ENCODE data around the gene ACBD3. TPM values are rescaled to one million over a fixed set of nuclear protein-coding genes. Genes with fewer than 3 reads are reported as not detected.
A peak's percentile ranks its signal among the peaks of the same experiment; 100 is the strongest.

ACBD3 gene
- total and polyA plus RNA-seq, 10 of the 15 experiments (the other 5 are each of a cell fraction or from before 2014, with no cell fraction given): 7.5 to 27.9 (median 20.3) TPM

GRCh38 chr1:226187380-226187779 lies 839 bp upstream of the ACBD3 start:
- peak overlapping the region; percentile 96 for H3K9ac ChIP-seq (ENCODE audit: control insufficient read depth, insufficient read depth, low read length)

More at GRCh38 chr1:226187380-226187779, 839 bp upstream of the ACBD3 start:
- Histone ChIP-seq H3K36me3 (ENCODE audit: control insufficient read depth in 2 of 2, insufficient read depth in 2 of 2, low read length in 1 of 2) (peaks cover 0 to 3% of the 10 kb centered on the region in 2 experiments; a peak in 1 of 4 replicates), H3K9me3 (replicated peaks; ENCODE audit: control insufficient read depth, insufficient read depth, low read length) (no peaks in the 10 kb centered on the region), H3K4me1 (ENCODE audit: control insufficient read depth, insufficient read depth, low read length) (peaks cover 5% of the 10 kb centered on the region; the same call in 1 of the 2 replicates), H3K27me3 (replicated peaks in 1 of 2; ENCODE audit: control insufficient read depth in 2 of 2, insufficient read depth in 2 of 2, low read length in 1 of 2) (no peaks in the 10 kb centered on the region), H3K4me2 (ENCODE audit: control insufficient read depth, insufficient read depth) (peak overlapping the region; percentile 94), H3K4me3 (peak overlapping the region; percentile 94; the same call in 1 of the 2 replicates), H3K27ac (ENCODE audit: control insufficient read depth, insufficient read depth) (no peak overlapping the region), H2AFZ (ENCODE audit: control insufficient read depth, low read depth, low read length) (peak overlapping the region; percentile 99; the same call in 1 of the 2 replicates), H4K20me1 (ENCODE audit: control insufficient read depth, insufficient read depth) (no peaks in the 10 kb centered on the region), H3K79me2 (ENCODE audit: control insufficient read depth, insufficient read depth, low read length) (peaks cover 44% of the 10 kb centered on the region)
- intact Hi-C loops (cut with micrococcal nuclease; ENCODE audit: unreplicated experiment): loop anchor here (2.0 to 10.0 kb wide), 2 partner anchors 63 to 713 kb away; no protein-coding TSS in a partner anchor
- FAIRE-seq (no peak), ATAC-seq (no peak), DNase-seq (ENCODE audit: low read depth, low spot score) (no peak)
- ChIA-PET POLR2A (no interaction called here), RAD21 (ENCODE audit: unreplicated experiment) (interaction anchor here (1.1 kb wide), 1 partner anchor 62 kb away, joined by 4 read pairs; no protein-coding TSS in a partner anchor), SMC1A (ENCODE audit: uncharacterized antibody, unreplicated experiment) (interaction anchor here (1.0 kb wide), 1 partner anchor 59 kb away, joined by 3 read pairs; no protein-coding TSS in a partner anchor), CTCF (interaction anchor here (0.7 to 1.2 kb wide), 3 partner anchors 11 to 777 kb away, joined by 3 to 5 read pairs (median 3); no protein-coding TSS in a partner anchor)
- no peak for TF ChIP-seq SIX5 (IDR thresholded peaks at IDR 0.05; ENCODE audit: low read depth, low read length, severe bottlenecking)
- TF ChIP-seq EED (IDR thresholded peaks at IDR 0.05; ENCODE audit: low read depth): no peak
- 0 out of 2 replicates have a peak, but pooled peaks have one; percentile 46 for TF ChIP-seq PAX8 (IDR thresholded peaks at IDR 0.05)
- 0 out of 2 replicates have a peak, but pooled peaks have one; percentile 3 for TF ChIP-seq MLLT1 (IDR thresholded peaks at IDR 0.05)
- BruUV-seq (replicated peaks): no TSS peak
- 62% methylated on average over 7 of the region's 7 CpGs for WGBS (ENCODE audit: insufficient coverage, insufficient replicate concordance, low lambda C conversion rate, missing lambda C conversion rate)
- in situ Hi-C loops (cut with MboI): no loop called here

Data from GM12878 (cell line).